ENCODE data around the gene ELP5.

DNA sequence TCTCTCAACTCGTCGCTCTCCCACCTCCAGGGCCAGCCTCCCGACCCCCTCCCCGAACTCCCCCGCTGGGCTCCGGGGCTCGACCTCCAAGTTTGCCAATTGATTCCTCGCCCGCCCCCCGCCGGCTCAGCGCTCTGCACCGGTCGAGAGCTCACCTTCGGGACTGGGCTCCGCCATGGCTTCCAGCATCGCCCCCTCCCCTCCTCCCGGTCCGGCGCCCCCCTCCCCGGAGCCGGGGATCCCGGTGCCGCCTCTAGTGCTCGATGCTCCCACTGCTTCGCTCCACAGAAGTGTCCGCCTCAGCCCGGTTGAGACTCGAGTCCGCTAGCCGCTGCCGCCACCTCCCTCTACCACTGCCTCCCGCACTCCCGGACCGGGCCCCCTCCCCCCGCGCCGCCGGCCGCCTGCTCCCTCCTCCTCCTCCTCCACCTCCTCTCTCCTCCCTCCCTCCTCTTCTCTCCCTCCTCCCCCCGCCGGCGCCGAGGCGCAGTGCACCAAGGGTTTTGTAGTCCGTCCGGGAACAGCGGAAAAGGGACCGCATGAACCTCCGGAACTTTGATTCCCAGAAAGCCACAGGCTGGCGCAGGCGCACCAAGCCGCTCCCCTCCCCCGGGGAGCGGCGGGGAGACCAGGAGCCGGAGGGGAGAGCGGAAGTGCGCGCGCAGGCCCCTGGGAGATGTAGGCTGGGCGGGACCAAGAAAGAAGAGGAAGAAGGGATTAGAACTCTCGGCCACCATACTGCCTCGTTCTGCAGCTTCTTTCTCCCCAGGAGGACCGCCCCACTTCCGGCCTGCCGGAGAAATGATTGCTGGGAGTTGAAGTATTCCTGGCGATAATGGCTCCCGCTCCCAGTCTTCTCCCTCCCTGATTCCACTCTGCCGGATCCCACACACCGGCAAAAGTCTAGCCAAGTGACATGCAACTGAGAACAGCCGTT lies 12.7 kb upstream of the ELP5 start, which contains the start of gene PHF23:
- TF ChIP-seq, protein P1, sequence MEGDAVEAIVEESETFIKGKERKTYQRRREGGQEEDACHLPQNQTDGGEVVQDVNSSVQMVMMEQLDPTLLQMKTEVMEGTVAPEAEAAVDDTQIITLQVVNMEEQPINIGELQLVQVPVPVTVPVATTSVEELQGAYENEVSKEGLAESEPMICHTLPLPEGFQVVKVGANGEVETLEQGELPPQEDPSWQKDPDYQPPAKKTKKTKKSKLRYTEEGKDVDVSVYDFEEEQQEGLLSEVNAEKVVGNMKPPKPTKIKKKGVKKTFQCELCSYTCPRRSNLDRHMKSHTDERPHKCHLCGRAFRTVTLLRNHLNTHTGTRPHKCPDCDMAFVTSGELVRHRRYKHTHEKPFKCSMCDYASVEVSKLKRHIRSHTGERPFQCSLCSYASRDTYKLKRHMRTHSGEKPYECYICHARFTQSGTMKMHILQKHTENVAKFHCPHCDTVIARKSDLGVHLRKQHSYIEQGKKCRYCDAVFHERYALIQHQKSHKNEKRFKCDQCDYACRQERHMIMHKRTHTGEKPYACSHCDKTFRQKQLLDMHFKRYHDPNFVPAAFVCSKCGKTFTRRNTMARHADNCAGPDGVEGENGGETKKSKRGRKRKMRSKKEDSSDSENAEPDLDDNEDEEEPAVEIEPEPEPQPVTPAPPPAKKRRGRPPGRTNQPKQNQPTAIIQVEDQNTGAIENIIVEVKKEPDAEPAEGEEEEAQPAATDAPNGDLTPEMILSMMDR (IDR thresholded peaks at IDR 0.05), result peak in 3 of 4 experiments; percentile 8 to 58 (median 34)
- TF ChIP-seq POLR2A (IDR thresholded peaks at IDR 0.05), result peak; percentile 40 to 56
- peak; percentile 81 for TF ChIP-seq POLR2AphosphoS5 (IDR thresholded peaks at IDR 0.05)

Measured in gastroesophageal sphincter (tissue), 3 donors.